GM10847 (cell line): ENCODE data around the gene CDC5L.

Experiments
- POLR2A ChIP-seq: IDR thresholded peaks from 2 replicates; pipeline ENCODE4 v1.6.1; 2011; ENCODE audit not compliant: insufficient read length; ENCODE audit errors: extremely low read depth

The CDC5L gene

DNA sequence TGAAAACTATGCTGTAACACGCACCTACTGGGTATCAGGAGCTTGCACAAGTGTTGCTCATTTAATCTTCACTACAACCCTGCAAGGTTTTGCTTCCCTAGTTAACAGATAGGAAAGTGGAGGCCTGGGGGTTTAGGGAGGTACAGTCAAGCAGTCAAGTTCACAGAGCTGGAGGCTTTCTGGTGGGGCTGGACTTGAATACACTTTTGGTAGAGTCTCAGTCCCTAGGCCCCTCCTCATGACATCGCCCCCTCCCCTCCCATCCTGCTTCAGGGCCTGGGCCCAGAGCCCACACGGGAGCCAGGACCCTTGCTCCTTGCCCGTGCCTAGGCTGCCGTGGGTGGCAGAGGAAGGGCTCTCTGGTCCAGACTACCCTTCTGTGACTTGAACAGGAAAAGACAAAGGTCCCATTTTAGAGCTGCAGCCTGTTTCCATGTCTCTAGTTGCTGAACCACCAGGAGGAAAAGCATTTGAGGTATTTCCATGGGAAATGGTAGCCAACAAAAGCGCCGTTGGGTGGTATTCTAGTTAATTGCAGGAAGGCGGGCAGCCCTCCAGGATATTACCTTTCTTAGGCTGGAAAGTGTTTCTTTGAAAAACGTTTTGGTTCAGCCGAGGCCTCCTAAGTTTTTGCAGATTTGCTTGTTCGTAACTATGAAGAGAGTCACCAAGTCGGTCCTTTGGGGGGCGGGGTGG is 84.9 kb downstream of the CDC5L start:
- TF ChIP-seq POLR2A = no peak

DNA sequence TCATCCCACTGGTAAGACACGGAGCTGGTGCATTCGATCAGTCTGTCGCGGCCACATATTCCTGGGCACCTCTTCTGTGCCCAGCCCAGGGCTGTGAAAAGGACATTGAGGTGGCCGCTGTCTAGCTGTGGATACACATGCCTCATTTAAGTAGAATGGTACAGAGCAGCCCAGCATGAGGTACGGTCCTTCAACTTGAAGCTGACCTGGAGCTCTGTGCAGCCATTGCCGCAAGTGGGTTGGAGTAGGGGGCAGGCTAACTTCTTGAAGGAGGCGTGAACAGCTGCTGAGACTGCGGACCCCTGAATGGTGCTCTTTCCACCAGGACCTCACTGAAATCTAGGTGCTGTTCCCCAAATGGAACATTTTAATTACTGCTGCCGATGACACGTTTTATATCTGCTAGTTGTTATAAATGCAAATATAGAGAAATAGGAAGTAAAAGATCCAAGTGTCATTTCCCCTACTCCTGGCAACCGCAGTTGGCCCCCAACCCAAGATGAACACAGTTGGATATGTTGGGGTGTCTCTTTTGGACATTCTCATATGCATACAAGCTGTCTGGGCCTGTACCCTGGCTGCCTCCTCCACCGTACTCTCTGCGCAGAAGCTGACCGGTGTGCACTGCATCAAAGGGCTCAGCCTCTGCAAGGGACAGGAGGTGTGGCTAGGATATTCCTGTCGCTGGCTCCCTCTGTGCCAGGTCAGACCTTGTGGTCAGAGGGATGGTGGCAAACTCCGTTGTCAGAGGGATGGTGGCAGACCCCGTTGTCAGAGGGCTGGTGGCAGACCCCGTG is 86.1 kb downstream of the CDC5L start:
- no peak for TF ChIP-seq POLR2A

DNA sequence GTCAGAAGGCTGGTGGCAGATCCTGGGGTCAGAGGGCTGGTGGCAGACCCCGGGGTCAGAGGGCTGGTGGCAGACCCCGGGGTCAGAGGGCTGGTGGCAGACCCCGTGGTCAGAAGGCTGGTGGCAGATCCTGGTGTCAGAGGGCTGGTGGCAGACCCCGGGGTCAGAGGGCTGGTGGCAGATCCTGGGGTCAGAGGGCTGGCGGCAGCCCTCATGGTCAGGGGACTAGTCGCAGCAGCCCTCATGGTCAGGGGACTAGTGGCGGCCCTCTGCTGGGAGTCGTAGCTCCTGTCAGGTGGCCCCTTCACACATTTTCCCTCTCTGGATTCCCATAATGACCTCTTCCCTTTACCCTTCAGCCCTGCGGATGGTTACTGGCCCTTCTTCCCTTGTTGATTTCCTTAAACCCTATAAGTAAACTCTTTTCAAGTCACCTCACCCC is 86.7 kb downstream of the CDC5L start:
- TF ChIP-seq POLR2A = no peak

DNA sequence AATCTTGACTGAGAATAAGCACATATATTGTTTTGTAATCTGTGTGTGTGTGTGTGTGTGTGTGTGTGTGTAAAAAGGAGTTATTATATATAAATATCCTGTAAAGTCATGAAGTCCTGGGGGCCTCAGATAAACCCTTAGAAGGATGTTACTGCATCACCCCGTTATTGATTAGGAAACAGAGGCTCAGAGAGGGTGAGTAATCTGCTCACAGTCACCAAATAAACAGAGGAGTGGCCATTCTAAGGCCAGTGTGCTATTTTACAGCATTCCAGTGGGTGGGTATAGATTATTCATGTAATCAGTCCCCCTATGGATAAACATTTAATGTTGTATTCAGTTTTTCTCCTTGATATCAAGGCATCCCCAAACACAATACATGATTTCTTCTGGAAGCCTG is 87.1 kb downstream of the CDC5L start:
- no peak for TF ChIP-seq POLR2A

DNA sequence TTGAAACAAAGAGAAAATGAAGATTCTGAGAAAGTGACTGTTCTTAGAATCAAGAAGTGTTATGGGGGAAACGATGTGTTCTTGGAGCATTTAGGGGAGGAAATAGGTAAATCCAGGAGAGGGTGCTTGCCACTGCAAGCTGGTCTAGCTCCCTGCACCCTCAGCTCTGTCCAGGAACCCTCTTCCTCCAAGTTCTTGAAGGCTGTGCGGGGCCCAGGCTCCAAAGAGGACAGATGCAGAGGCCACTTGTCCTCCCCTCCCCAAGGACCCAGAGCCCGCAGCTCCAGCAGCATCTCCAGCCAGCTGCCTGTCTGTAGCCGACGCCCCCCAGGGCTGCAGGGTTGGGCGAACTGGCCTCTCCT is 87.9 kb downstream of the CDC5L start:
- TF ChIP-seq POLR2A = no peak

DNA sequence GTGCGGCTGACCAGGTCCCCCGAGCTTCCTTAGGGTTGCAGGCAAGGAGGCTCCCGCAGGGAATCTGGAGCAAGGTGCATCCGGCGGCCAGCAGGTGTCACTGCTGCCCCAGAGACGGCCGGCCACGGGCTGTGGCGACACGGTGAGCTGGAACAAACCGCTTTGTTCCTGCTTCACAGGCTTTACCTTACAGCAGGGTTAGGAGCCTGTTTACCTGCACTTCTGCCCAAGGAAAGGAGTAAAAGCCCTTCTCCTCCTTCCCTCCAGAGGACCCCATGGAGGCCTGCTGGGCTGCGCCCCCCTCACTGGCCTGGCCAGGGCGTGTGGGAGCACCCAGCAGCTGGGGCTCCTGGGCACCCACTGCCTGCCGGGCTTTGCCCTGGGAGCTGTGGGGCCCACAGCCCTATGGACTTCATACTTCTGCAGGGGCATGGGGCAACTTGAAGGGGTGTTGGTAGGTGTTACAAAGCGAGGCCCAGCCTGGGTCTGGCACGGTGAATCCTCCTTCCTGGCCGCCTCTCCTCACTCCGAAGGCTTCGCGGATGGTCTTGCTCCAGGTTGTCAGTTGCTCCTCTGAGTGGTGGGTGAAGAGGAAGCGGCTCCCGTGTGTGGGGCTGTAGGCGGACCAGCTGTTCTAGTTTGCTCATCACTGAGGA is 88.4 kb downstream of the CDC5L start:
- TF ChIP-seq POLR2A = no peak

DNA sequence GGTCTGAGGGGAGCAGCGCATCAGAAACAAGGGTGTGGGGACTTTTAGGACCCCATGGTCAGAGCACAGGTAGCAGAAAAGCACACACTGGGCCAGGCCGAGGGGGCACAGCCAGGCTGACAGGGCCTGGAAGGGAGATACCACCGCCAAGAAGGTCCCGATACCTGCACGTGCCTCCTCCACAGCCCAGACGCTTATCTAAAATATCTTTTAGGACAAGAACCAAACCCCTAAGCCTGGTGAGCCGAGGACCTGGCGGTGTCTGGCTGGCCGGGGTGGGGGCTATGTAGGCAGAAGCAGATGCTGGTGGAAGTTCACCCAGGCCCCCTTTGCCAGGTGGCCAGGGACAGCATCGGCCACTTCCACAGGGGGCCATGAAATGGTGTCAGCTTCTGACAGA is 89.3 kb downstream of the CDC5L start:
- no peak for TF ChIP-seq POLR2A

DNA sequence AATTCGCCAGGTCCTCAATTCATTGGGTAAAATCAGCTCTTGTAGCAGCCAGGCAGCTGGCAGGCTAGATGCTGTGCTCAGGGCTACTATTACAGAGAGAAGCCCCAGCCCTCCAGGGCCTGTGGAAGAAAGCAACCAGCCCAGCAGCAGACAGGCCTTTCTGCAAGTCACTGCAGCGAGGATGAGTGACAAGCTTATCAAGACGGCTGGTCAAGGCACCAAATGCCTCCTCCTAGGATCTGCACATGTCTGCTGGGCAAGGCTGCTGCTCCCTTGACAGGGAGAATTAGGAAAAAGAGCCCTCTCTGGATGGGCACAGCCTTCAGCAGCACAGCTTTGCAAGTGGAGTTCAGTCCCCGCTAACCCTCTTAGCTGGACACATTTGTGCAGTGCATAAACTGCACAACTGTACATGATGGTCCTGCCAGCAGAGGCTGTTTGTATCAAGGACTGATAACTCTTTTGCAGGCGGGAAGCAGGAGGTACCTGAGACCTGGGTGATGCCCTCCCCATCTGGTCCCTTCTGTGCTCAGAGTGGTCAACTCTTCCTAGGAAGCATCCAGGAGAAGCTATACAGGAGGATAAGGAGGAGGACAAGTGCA is 89.9 kb downstream of the CDC5L start:
- no peak for TF ChIP-seq POLR2A

DNA sequence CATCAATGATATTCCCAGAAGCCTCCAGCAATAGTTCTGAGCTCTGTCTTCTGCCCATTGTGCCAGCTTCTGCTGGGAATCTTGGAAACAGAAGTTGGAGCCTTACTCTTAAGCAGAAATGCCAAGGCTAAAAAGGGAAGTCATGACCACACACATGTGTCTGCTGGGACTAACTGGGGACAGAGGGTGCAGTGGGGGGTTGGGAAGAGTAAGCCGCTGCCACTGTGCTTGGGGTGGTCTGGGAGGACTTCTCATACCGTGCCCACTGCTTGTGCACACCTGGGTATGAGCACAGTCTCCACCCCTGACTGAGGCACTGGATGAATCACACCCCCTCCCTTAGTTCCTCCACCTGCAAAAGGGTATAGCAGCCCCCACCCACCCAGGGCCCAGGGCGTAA is 90.7 kb downstream of the CDC5L start:
- TF ChIP-seq POLR2A = no peak

DNA sequence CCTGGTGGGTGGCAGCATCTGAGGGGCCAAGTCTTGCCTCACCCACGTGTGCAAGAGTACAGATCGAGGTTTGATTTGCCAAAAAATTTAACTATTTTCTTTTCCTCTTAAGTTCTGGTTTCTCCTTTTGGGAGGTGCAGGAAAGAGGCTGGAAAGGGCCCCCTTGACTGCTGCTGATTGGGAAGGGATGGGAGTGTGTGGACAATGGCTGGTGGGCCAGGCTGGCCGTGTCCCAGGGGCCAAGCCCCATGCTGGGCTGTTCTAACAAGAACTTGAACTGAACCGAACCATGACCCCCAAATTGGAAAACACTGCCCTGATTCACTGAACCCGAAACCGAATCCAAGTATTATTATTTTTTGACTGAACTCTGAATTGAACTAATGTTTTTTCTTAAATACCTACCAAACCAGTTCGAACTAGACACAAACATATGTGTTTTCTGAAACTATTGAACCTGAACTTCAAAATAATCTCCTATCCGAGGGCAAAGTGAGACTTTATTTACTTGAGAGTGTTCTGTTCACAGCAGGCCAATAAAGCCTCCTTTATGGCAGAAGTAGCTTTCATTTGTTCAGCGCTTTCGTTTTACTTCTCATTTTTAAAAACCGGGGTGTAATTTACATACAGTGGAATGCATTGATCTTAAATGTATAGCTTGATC is 91.2 kb downstream of the CDC5L start:
- no peak for TF ChIP-seq POLR2A

DNA sequence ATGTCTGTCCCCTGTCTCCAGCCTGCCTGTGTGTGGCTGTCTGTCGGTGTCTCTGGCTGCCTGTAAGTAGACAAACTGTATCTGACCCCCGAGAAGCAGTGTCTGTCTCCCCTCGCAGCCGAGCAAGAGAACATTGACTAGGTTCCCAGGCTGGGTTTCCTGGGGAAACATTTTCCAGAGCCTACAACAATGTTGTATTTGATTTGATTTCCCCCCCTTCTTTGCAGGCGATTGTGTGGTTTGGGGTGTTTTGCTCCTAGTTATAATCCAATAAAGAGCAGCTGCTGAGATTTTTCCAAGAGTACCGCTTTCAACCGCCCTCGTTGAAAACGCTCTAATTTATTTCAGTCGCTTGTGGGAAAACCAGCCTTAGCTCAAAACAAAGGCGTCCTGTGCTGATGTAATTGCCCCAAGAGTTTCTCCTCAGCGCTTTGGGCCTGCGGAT is 92.6 kb downstream of the CDC5L start:
- no peak for TF ChIP-seq POLR2A

DNA sequence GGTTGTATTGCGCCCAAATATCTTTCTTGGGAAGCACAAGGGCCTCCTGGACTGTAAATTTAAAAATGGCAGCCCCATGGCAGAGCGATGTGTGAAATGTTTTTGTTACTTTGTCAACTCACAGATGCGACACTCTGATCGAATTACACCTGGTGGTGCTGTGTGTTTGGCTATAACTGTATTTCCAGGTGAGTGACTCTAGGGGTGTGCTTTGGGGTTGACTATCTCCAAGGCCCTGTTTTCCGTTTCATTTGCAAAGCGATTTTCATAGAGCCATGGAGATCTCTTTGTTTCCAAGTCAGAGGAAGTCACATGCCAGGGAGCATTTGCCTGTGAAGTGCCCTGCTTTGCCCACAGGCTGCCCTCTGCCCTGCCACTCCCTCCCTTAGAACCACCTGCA is 93.5 kb downstream of the CDC5L start:
- TF ChIP-seq POLR2A = no peak

DNA sequence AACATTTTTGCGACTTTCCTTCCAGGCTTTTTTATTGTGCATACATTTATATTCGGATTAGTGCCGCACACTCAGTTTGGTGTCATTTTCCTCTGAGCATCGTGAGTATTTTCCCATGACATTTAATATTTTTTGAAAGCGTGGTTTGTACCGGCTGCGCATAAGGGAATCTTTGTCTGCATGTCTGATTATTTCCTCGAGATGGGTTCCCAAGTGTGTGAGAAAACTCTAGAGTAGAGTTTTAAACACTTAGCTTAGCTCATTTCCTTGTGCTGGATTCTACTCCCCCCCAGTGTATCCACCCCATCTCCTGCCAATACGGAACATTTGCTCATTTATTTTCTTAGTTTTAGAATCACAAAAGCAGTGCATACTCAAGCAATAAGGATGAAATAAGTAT is 94.3 kb downstream of the CDC5L start:
- TF ChIP-seq POLR2A = no peak

DNA sequence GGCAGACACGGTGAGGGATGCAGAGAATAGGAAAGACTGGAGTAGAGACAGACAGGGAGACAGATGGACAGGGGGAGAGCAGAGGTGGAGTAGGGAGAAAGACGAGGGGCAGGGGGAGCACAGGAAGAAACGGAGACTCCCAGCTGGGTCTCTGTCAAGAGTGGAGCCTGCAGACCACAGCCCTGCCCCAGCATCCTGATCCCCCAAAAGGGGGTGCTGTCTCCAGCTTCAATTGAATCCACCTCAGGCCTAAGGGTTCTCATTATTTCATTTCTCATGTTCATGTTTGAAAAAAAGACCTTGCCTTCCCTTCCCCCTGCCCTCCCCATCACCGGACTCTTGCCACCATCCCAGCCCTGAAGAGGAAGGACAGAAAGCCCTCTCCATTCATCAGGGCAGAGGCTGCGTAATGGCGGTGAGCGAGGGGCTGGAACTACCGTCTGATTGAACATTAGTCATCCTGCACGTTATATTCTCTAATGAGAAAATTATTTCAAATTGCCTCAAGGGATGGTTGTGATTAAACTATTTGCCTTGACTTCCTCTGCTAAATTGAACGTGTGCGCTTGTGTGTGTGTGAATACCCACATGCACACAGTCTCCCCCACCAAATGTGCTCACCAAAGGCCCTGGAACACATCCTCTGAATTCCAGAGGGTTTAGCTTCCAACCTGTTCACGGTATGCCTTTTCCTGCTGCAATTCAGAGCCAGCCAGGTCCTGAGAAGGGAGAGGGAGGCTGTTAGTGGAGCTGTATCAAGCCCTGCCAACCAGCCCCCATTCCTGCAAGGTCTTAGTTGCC is 98.3 kb downstream of the CDC5L start:
- TF ChIP-seq POLR2A = no peak
